ENCODE measurements around the gene MIEF1.

- TF ChIP-seq CTCF (IDR thresholded peaks at IDR 0.05; ENCODE audit: low read length) (no peak), EZH2 (IDR thresholded peaks at IDR 0.05; ENCODE audit: borderline replicate concordance, low read length) (no peak)
Measured at GRCh38 chr22:39481054-39481453, 21.0 kb upstream of the MIEF1 start.

All from OCI-LY1 (cell line).